Vagina (tissue), 2 donors: ENCODE data around the gene CDH1.

ENCODE experiments used
- CTCF ChIP-seq, 3 experiments: fragments of 450-650 bp in 2 of 3; fragments of 200-600 bp in 1 of 3; sonication (generic) in 1 of 3; IDR thresholded peaks; one replicate each; pipeline ENCODE4 v1.5.1; 2017 to 2019; ENCODE audit warnings: antibody characterized with exemption in 3 of 3, mild to moderate bottlenecking in 2 of 3, moderate library complexity in 2 of 3
- POLR2A ChIP-seq, 2 donors: fragments of 450-650 bp; IDR thresholded peaks; one replicate each; pipeline ENCODE4 v1.6.1; 2017; ENCODE audit warnings: antibody characterized with exemption in 2 of 2, mild to moderate bottlenecking in 2 of 2, moderate library complexity in 2 of 2
- POLR2AphosphoS5 ChIP-seq, 2 donors: sonication (generic); formaldehyde crosslinking; IDR thresholded peaks; one replicate each; pipeline ENCODE4 v1.9.0; 2017; ENCODE audit warnings: antibody characterized with exemption in 2 of 2, mild to moderate bottlenecking in 2 of 2, low read depth in 1 of 2; ENCODE audit not compliant: insufficient read depth in 1 of 2

- no peak for TF ChIP-seq CTCF (IDR thresholded peaks at IDR 0.05)
- no peak for TF ChIP-seq POLR2A (IDR thresholded peaks at IDR 0.05)
- no peak for TF ChIP-seq POLR2AphosphoS5 (IDR thresholded peaks at IDR 0.05; ENCODE audit: insufficient read depth in 1 of 2, low read depth in 1 of 2)
Measured at GRCh38 chr16:68696514-68696913, 40.6 kb upstream of the CDH1 start.
